H9 (cell line): ENCODE results near the gene EPAS1. TPM values are rescaled to one million over a fixed set of nuclear protein-coding genes. Genes with fewer than 3 reads are reported as not detected.

Experiments used
- DNase-seq: peaks from one replicate; pipeline ENCODE4 v3.0.0-alpha.2; 2017
- H2AFZ ChIP-seq: one replicate; pipeline ENCODE4 v1.6.1; 2013; ENCODE audit warnings: mild to moderate bottlenecking, low read length, control low read depth, moderate library complexity
- H2AK5ac ChIP-seq: 2 replicates; pipeline ENCODE4 v1.6.1; 2013; ENCODE audit warnings: low read length, control low read depth, mixed read lengths; ENCODE audit not compliant: insufficient read length
- H2BK120ac ChIP-seq: one replicate; pipeline ENCODE4 v1.6.1; 2013; ENCODE audit warnings: low read depth, mild to moderate bottlenecking, low read length, control low read depth, inconsistent platforms; ENCODE audit not compliant: poor library complexity, severe bottlenecking
- H2BK12ac ChIP-seq: 2 replicates; pipeline ENCODE4 v1.6.1; 2013; ENCODE audit warnings: low read length, control low read depth, mixed read lengths, low read depth; ENCODE audit not compliant: insufficient read length
- H2BK15ac ChIP-seq: 2 replicates; pipeline ENCODE4 v1.6.1; 2013; ENCODE audit warnings: low read depth, low read length, control low read depth
- H2BK20ac ChIP-seq: one replicate; pipeline ENCODE4 v1.6.1; 2013; ENCODE audit warnings: low read depth, mild to moderate bottlenecking, low read length, control low read depth, inconsistent platforms; ENCODE audit not compliant: poor library complexity, severe bottlenecking
- H2BK5ac ChIP-seq: 2 replicates; pipeline ENCODE4 v1.6.1; 2013; ENCODE audit warnings: low read length, control low read depth, mixed read lengths; ENCODE audit not compliant: insufficient read length
- H3K14ac ChIP-seq: 2 replicates; pipeline ENCODE4 v1.6.1; 2013; ENCODE audit warnings: low read length, control low read depth; ENCODE audit not compliant: insufficient read depth
- H3K18ac ChIP-seq: 2 replicates; pipeline ENCODE4 v1.6.1; 2013; ENCODE audit warnings: low read depth, mild to moderate bottlenecking, mixed read lengths, low read length, control low read depth; ENCODE audit not compliant: insufficient read length
- H3K23ac ChIP-seq: 2 replicates; pipeline ENCODE4 v1.6.1; 2013; ENCODE audit warnings: low read length, control low read depth, mixed read lengths, low read depth; ENCODE audit not compliant: insufficient read length
- H3K23me2 ChIP-seq: 2 replicates; pipeline ENCODE4 v1.6.1; 2013; ENCODE audit warnings: low read depth, mild to moderate bottlenecking, mixed read lengths, low read length, control low read depth; ENCODE audit not compliant: insufficient read length, poor library complexity, severe bottlenecking
- H3K27ac ChIP-seq: 2 replicates; pipeline ENCODE4 v1.5.1; 2013; ENCODE audit warnings: low read length, control low read depth, mixed read lengths, low read depth; ENCODE audit not compliant: insufficient read length
- H3K27me3 ChIP-seq: 2 replicates; pipeline ENCODE4 v1.6.1; 2013; ENCODE audit warnings: low read length, control low read depth, inconsistent platforms; ENCODE audit not compliant: insufficient read depth
- H3K4ac ChIP-seq: 2 replicates; pipeline ENCODE4 v1.6.1; 2013; ENCODE audit warnings: low read depth, mild to moderate bottlenecking, control low read depth, inconsistent platforms, low read length, moderate library complexity
- H3K4me1 ChIP-seq: 2 replicates; pipeline ENCODE4 v1.6.1; 2013; ENCODE audit warnings: low read length, control low read depth, inconsistent platforms; ENCODE audit not compliant: insufficient read depth
- H3K4me2 ChIP-seq: 2 replicates; pipeline ENCODE4 v1.6.1; 2013; ENCODE audit warnings: low read length, control low read depth, mixed read lengths; ENCODE audit not compliant: insufficient read length, insufficient read depth
- H3K56ac ChIP-seq: 2 replicates; pipeline ENCODE4 v1.6.1; 2013; ENCODE audit warnings: low read depth, mild to moderate bottlenecking, mixed read lengths, low read length, control low read depth; ENCODE audit not compliant: insufficient read length
- H3K79me1 ChIP-seq: 2 replicates; pipeline ENCODE4 v1.6.1; 2013; ENCODE audit warnings: low read depth, mild to moderate bottlenecking, moderate library complexity, low read length, control low read depth, inconsistent platforms; ENCODE audit not compliant: insufficient read depth, poor library complexity, severe bottlenecking
- H3K79me2 ChIP-seq: 2 replicates; pipeline ENCODE4 v1.6.1; 2013; ENCODE audit warnings: low read length, control low read depth, inconsistent platforms; ENCODE audit not compliant: insufficient read depth
- H3K9ac ChIP-seq: 2 replicates; pipeline ENCODE4 v1.6.1; 2013; ENCODE audit warnings: low read length, control low read depth, mixed read lengths; ENCODE audit not compliant: insufficient read length; ENCODE audit errors: extremely low read depth
- H3K9me3 ChIP-seq: one replicate; pipeline ENCODE4 v1.6.1; 2013; ENCODE audit warnings: low read depth, low read length, inconsistent platforms; ENCODE audit not compliant: control insufficient read depth
- H3T11ph ChIP-seq: one replicate; pipeline ENCODE4 v1.6.1; 2013; ENCODE audit warnings: mild to moderate bottlenecking, low read length, control low read depth, inconsistent platforms
- H4K20me1 ChIP-seq: one replicate; pipeline ENCODE4 v1.6.1; 2013; ENCODE audit not compliant: control insufficient read depth, insufficient read length, insufficient read depth
- H4K5ac ChIP-seq: 2 replicates; pipeline ENCODE4 v1.6.1; 2013; ENCODE audit warnings: low read depth, mild to moderate bottlenecking, mixed read lengths, low read length, control low read depth; ENCODE audit not compliant: insufficient read length
- H4K8ac ChIP-seq: replicated peaks from 2 replicates; pipeline ENCODE4 v1.6.1; 2013; ENCODE audit warnings: low read length, control low read depth, mixed read lengths, low read depth; ENCODE audit not compliant: insufficient read length
- H4K91ac ChIP-seq: 2 replicates; pipeline ENCODE4 v1.6.1; 2013; ENCODE audit warnings: low read depth, mild to moderate bottlenecking, moderate library complexity, mixed read lengths, low read length, control low read depth; ENCODE audit not compliant: insufficient read length
- H3K27ac Mint-ChIP-seq, 3 experiments: 2 replicates in 2 of 3; 3 replicates in 1 of 3; pipeline ENCODE4 v1.8.0; 2020 to 2021; ENCODE audit warnings: mixed read lengths in 3 of 3, mild to moderate bottlenecking in 1 of 3, moderate library complexity in 1 of 3
- H3K27me3 Mint-ChIP-seq: 2 replicates; pipeline ENCODE4 v1.8.0; 2021; ENCODE audit warnings: low read depth, mild to moderate bottlenecking, moderate library complexity, mixed read lengths
- H3K36me3 Mint-ChIP-seq, 3 experiments: 2 replicates in 2 of 3; 3 replicates in 1 of 3; pipeline ENCODE4 v1.8.0; 2020 to 2021; ENCODE audit warnings: low read depth in 3 of 3, mixed read lengths in 3 of 3; ENCODE audit not compliant: insufficient read depth in 1 of 3
- H3K4me1 Mint-ChIP-seq, 2 experiments: 2 replicates each; pipeline ENCODE4 v1.8.0; 2020; ENCODE audit warnings: mixed read lengths in 2 of 2
- H3K4me3 Mint-ChIP-seq, 2 experiments: 2 replicates in 1 of 2; 3 replicates in 1 of 2; pipeline ENCODE4 v1.8.0; 2020 to 2021; ENCODE audit warnings: mild to moderate bottlenecking in 2 of 2, mixed read lengths in 2 of 2, moderate library complexity in 1 of 2
- H3K9me3 Mint-ChIP-seq, 2 experiments: 2 replicates in 1 of 2; 3 replicates in 1 of 2; pipeline ENCODE4 v1.8.0; 2020; ENCODE audit warnings: mild to moderate bottlenecking in 2 of 2, mixed read lengths in 2 of 2, moderate library complexity in 1 of 2
- WGBS: extraction: QIAGEN DNeasy Blood & Tissue Kit; methylation state at CpG from one replicate; pipeline ENCODE4 v1.1.7; 2013; ENCODE audit warnings: missing lambda C conversion rate, low lambda C conversion rate, mixed read lengths; ENCODE audit not compliant: insufficient read length; ENCODE audit errors: extremely low coverage; 5-methylcytosine and 5-hydroxymethylcytosine counted together
- total RNA-seq: library from RNA; stranded (reverse); gene quantifications from 2 replicates; pipeline ENCODE4 v1.2.1, GENCODE V29; 2021
- TF ChIP-seq, protein P1 (sequence below): fragments of 200-600 bp; sonication (generic); conservative IDR thresholded peaks from 3 replicates; pipeline ENCODE4 v1.8.0; 2021; ENCODE audit warnings: antibody characterized with exemption, mild to moderate bottlenecking

The EPAS1 gene
- total RNA-seq, 1 experiment from 2014 or later, result 1.1 TPM

DNA sequence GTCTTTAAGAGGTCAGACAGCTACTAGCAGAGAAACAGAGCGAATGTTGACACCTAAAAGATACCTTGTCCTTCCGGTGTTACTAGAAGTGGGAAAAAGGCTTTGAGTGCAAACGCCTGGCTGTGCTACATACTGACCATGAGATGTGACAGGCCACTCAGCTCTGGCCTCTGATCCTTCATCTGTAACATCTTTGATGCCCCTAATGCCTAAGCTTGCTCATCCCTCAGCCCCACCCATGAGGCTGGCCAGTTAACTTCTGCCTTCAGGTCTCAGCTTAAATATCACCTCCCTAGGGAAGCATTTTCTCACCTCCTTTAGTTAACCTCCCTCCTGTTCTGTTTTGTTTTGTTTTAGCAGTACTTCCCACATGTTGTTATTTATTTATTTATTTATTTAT, 15.9 kb downstream of the EPAS1 start:
- Histone ChIP-seq H3K14ac (no peak overlapping the region), H3K9ac (no peak overlapping the region), H2BK12ac (no peak overlapping the region), H3K4me2 (no peak overlapping the region), H2BK120ac (no peak overlapping the region), H3K23me2 (no peaks in the 10 kb centered on the region), H3K56ac (no peak overlapping the region), H2BK5ac (no peak overlapping the region), H3T11ph (no peak overlapping the region), H4K91ac (no peak overlapping the region), H3K4ac (no peak overlapping the region), H3K27ac (no peak overlapping the region), H3K79me1 (no peaks in the 10 kb centered on the region), H2BK20ac (no peak overlapping the region), H2AFZ (no peak overlapping the region), H4K5ac (no peak overlapping the region), H3K9me3 (no peaks in the 10 kb centered on the region), H3K18ac (no peak overlapping the region), H3K79me2 (no peaks in the 10 kb centered on the region), H2AK5ac (no peak overlapping the region), H3K4me1 (no peaks in the 10 kb centered on the region), H4K8ac (no peak overlapping the region), H2BK15ac (no peak overlapping the region), H3K27me3 (no peaks in the 10 kb centered on the region), H3K23ac (no peak overlapping the region), H4K20me1 (no peaks in the 10 kb centered on the region)
- no peak overlapping the region; a peak in 1 of 7 replicates for H3K27ac Mint-ChIP-seq
- H3K4me3 Mint-ChIP-seq, result no peak overlapping the region
- no CpG with 5 or more reads among the region's 3 CpGs for WGBS
- TF ChIP-seq, protein P1, sequence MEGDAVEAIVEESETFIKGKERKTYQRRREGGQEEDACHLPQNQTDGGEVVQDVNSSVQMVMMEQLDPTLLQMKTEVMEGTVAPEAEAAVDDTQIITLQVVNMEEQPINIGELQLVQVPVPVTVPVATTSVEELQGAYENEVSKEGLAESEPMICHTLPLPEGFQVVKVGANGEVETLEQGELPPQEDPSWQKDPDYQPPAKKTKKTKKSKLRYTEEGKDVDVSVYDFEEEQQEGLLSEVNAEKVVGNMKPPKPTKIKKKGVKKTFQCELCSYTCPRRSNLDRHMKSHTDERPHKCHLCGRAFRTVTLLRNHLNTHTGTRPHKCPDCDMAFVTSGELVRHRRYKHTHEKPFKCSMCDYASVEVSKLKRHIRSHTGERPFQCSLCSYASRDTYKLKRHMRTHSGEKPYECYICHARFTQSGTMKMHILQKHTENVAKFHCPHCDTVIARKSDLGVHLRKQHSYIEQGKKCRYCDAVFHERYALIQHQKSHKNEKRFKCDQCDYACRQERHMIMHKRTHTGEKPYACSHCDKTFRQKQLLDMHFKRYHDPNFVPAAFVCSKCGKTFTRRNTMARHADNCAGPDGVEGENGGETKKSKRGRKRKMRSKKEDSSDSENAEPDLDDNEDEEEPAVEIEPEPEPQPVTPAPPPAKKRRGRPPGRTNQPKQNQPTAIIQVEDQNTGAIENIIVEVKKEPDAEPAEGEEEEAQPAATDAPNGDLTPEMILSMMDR, result no peak
- 0 out of 4 replicates have a peak, but pooled peaks cover 0 to under 1% of the 10 kb centered on the region in 2 experiments for H3K4me1 Mint-ChIP-seq
- no peaks in the 10 kb centered on the region for H3K9me3 Mint-ChIP-seq
- no peak for DNase-seq
- peaks cover 8% of the 10 kb centered on the region for H3K27me3 Mint-ChIP-seq
- no peaks in the 10 kb centered on the region for H3K36me3 Mint-ChIP-seq
